GM12875 (cell line): ENCODE results near the gene USP40.

Source experiments
- H3K4me3 ChIP-seq: one replicate; pipeline ENCODE4 v1.5.1; 2011; ENCODE audit warnings: low read depth, low read length, control low read depth
- TF ChIP-seq, protein P1 (sequence below): IDR thresholded peaks from 2 replicates; pipeline ENCODE4 v1.5.1; 2011; ENCODE audit warnings: low read depth, mild to moderate bottlenecking, control low read depth, inconsistent platforms, low read length, moderate library complexity, borderline replicate concordance; ENCODE audit not compliant: insufficient read depth

The USP40 gene

DNA sequence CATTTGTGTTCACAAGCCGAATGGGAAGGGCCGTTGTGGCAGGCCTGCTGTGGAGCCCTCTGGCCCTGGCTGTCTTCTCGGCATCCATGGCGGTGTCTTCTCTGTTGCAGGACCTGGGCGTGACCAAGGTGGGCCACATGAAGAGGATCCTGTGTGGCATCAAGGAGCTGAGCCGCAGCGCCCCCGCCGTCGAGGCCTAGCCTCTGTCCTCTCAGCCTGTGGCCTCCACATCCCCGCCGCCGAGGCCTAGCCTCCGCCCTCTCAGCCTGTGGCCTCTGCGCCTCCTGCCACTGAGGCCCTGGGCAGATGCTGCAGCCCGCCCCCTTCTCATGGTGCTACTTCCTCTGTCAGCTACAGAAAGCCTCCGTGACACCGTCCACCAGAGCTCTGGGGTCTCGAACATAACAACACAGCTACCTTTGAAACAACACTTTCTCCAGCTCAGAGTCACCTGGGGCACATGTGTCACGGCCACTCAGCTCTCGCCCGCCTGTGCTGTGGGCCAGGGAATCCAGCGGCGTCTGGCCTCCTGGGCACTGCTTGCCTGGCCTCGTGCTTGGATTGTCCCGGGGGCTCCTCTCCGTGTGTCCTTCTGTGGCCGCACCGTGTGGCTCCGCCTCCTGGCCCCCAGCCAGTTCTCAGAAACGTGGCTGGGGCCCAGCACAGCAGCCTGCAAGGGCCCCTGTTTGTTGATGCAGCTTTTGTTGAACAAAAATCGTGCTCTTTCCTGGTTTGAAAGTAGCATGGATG lies 97.1 kb downstream of the USP40 start:
- TF ChIP-seq, protein P1, sequence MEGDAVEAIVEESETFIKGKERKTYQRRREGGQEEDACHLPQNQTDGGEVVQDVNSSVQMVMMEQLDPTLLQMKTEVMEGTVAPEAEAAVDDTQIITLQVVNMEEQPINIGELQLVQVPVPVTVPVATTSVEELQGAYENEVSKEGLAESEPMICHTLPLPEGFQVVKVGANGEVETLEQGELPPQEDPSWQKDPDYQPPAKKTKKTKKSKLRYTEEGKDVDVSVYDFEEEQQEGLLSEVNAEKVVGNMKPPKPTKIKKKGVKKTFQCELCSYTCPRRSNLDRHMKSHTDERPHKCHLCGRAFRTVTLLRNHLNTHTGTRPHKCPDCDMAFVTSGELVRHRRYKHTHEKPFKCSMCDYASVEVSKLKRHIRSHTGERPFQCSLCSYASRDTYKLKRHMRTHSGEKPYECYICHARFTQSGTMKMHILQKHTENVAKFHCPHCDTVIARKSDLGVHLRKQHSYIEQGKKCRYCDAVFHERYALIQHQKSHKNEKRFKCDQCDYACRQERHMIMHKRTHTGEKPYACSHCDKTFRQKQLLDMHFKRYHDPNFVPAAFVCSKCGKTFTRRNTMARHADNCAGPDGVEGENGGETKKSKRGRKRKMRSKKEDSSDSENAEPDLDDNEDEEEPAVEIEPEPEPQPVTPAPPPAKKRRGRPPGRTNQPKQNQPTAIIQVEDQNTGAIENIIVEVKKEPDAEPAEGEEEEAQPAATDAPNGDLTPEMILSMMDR: no peak

DNA sequence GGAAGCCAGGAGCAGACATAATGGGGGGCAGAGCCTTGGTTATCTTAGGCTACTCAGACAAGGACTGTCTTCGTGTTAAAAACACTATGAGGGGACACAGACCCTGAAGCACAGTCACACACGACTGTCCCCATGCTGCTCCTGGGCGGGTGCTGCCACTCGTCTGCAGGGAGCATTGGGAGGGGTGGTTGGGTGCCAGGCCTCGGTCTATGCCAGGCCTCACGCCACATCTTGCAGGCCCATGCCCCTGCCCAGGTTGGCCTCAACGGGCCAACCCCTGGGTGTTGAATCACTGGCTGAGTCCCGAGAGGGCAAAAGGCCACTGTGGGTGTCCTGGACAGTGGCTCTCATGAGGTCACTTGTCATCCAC lies 97.9 kb downstream of the USP40 start:
- H3K4me3 ChIP-seq: no peak overlapping the region
- TF ChIP-seq, protein P1: no peak

More for the DNA sequence above, 97.1 kb downstream of the USP40 start:
- no peak overlapping the region for H3K4me3 ChIP-seq

DNA sequence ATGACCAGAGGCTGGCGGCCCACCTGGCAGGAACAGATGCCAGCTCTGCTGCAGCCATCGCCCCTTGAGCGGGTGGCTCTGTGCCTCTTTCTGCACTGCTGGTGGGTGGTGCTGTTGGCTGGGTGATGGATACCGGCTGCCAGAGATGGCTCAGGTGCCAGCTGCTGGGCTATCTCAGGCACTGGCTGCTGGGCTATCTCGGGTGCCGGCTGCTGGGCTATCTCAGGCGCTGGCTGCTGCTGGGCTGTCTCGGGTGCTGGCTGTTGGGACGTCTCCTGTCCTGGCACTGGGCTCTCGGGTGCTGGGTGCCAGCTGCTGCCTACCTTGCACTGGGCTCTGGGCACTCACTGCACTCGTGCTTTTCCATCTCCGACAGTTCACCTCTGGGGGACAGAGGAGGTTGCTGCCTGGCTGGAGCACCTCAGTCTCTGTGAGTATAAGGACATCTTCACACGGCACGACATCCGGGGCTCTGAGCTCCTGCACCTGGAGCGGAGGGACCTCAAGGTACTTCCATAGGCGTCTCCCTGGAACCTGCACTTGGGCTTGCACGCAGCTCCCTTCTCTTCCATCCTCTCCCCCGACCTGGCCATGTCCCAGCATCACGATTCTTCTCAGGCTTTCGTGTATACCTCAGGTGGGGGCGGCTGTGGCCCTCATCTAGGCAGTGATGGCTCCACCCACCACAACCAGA lies 98.4 kb downstream of the USP40 start:
- TF ChIP-seq, protein P1: no peak
- no peak overlapping the region for H3K4me3 ChIP-seq

DNA sequence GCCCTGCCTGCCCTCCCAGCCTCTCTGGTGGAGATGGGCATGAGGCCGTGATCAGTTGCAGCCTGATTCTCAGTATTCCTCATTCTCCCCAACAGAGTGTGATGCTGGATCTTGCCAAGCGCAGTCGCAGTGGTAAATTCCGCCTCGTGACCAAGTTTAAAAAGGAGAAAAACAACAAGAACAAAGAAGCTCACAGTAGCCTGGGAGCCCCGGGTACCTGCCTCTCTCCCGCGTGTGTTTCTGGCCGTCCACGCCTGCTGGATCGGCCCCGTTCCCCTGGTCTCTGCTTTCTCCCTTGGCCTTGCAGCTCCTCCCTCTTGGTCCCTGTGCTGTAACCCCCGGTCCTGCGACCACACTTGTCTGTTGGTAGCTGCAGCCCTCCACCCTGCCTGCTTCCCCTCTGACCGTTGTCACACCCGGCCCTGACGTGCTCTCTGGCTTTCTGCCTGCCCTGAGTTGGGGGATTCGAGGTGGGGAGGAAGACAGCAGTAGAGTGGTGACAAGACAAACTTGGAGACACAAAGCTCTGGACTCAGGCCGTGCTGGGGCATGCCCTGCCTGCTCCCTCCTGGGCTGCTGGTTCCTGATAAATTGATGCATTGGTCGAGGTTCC lies 99.5 kb downstream of the USP40 start:
- TF ChIP-seq, protein P1: no peak

DNA sequence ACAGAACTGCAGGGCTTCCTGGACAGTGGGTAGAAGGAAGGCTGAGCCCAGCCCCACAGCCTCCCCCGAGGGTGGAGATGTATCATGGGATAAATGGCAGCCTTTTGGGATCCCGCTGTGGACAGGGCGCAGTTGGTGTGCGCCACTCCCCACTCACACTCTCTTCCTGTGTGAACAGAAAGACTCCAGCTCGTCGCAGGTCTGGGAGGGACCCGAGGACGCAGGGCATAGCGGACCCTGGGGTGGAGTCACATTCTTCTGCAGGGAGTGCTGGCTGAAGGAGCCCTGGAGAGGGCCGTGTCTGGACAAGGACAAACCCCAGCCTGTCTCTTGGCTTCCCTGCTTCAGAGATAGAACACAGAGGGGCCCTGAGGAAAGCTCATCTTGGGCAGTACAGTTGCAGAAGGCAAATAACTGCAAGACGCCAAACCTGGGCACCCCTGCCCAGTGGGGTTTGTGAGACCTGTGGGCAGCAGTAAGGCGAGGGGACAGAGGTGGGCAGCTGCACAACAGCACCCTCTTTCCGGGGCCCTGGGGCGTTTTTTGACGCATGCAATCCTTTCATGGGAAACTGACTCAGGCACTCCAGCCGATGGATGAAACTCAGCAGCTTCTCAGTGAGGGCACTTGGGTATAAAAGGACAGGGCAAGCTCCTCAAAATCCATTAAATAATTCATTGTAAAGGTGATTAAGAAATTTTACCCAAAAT lies 101.9 kb downstream of the USP40 start:
- TF ChIP-seq, protein P1: no peak

More for the DNA sequence above, 99.5 kb downstream of the USP40 start:
- no peak overlapping the region for H3K4me3 ChIP-seq

DNA sequence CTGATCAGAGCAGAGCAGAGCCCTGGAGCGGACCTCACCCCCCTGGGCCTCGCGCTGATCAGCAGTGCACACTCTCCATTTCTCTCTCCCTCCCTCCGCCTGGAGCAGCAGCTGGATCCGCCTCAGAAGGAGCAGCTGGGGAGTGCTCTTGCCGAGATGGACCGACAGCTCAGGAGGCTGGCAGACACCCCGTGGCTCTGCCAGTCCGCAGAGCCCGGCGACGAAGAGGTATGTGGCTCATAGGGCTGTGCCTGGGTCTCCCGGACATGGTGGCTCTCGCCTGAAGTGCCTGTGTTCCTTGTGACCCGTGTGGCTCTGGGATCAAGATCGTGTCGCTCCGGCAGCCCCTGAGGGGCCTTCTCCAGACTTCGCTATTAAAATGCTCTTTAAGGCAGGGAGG lies 102.5 kb downstream of the USP40 start:
- H3K4me3 ChIP-seq: no peak overlapping the region
- TF ChIP-seq, protein P1: no peak

More for the DNA sequence above, 101.9 kb downstream of the USP40 start:
- no peak overlapping the region for H3K4me3 ChIP-seq
